ENCODE measurements around the gene PHAF1. TPM values are rescaled to one million over a fixed set of nuclear protein-coding genes. Genes with fewer than 3 reads are reported as not detected.

PHAF1 gene
- total RNA-seq, 4 donors from 2014 or later = 14.2 to 22.5 (median 19.3) TPM

DNA sequence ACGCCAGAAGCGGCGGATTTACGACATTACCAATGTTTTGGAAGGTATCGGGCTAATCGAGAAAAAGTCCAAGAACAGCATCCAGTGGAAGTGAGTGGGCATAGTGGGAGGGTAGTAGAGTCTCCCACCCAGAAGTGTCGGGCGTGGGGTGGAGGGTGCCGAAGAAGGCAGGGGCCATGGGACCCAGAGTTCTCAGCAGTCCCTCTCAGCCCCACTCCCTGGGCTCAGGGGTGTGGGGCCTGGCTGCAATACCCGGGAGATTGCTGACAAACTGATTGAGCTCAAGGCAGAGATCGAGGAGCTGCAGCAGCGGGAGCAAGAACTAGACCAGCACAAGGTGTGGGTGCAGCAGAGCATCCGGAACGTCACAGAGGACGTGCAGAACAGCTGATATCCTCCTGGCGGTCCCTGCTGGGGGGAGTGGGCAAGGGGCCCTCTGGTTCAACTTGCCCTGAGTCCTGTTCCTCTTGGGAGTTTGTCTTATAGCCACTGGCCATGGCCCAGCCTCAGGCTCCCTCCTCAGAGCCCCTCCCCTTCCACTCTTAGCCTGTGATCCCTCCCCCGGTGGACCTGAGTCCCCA lies 83.1 kb downstream of the PHAF1 start:
- H3K27me3 ChIP-seq = no peaks in the 10 kb centered on the region
- intact Hi-C loops (cut with DNase I) = no loop called here
- H3K27ac ChIP-seq = peak overlapping the region; percentile 80 to 89 (median 84)
- H3K36me3 ChIP-seq = peaks cover 31 to 49% (median 39%) of the 10 kb centered on the region in 3 donors
- DNase-seq = no peak
- TF ChIP-seq CTCF (IDR thresholded peaks at IDR 0.05) (no peak), POLR2A (IDR thresholded peaks at IDR 0.05) (no peak)
- H3K9me3 ChIP-seq = no peaks in the 10 kb centered on the region
- H3K4me1 ChIP-seq = peaks cover 17 to 58% (median 24%) of the 10 kb centered on the region in 3 donors
- peak overlapping the region; percentile 88 to 98 (median 92) for H3K4me3 ChIP-seq
- 14 to 21% methylated on average over 14 of the region's 17 CpGs for WGBS, 2 donors

- Histone ChIP-seq H3K27me3 (no peaks in the 10 kb centered on the region), H3K9me3 (no peaks in the 10 kb centered on the region), H3K4me1 (peaks cover 22 to 65% (median 30%) of the 10 kb centered on the region in 3 donors), H3K36me3 (peaks cover 36 to 54% (median 43%) of the 10 kb centered on the region in 3 donors), H3K27ac (peak overlapping the region in 2 of 4 donors; percentile 82 to 89), H3K4me3 (peak overlapping the region in 3 of 4 donors; percentile 88 to 98 (median 95))
- DNase-seq = no peak
- intact Hi-C loops (cut with DNase I) = no loop called here
- TF ChIP-seq POLR2A (IDR thresholded peaks at IDR 0.05) = no peak
- TF ChIP-seq CTCF (IDR thresholded peaks at IDR 0.05) = no peak
Measured at GRCh38 chr16:67193536-67193935, 83.8 kb downstream of the PHAF1 start.

GRCh38 chr16:67194260-67194659 lies 84.5 kb downstream of the PHAF1 start:
- intact Hi-C loops (cut with DNase I) = no loop called here
- Histone ChIP-seq H3K9me3 (no peaks in the 10 kb centered on the region), H3K4me3 (no peak overlapping the region), H3K4me1 (peaks cover 28 to 72% (median 37%) of the 10 kb centered on the region in 3 donors), H3K27me3 (no peaks in the 10 kb centered on the region), H3K27ac (no peak overlapping the region), H3K36me3 (peaks cover 36 to 54% (median 43%) of the 10 kb centered on the region in 3 donors)
- TF ChIP-seq POLR2A (IDR thresholded peaks at IDR 0.05) (no peak), CTCF (IDR thresholded peaks at IDR 0.05) (no peak)
- DNase-seq = no peak
- 82% methylated on average over 3 of the region's 6 CpGs; no CpG with 5 or more reads in 1 of the 2 donors for WGBS, 2 donors

- no peak for TF ChIP-seq POLR2A (IDR thresholded peaks at IDR 0.05)
- TF ChIP-seq CTCF (IDR thresholded peaks at IDR 0.05) = no peak
- no peak for DNase-seq
- no peaks in the 10 kb centered on the region for H3K9me3 ChIP-seq
- no peaks in the 10 kb centered on the region for H3K27me3 ChIP-seq
- H3K27ac ChIP-seq = no peak overlapping the region
- intact Hi-C loops (cut with DNase I) = no loop called here
- no peak overlapping the region for H3K4me3 ChIP-seq
- WGBS, 2 donors = 82% methylated on average over 2 of the region's 5 CpGs; no CpG with 5 or more reads in 1 of the 2 donors
- H3K36me3 ChIP-seq = peaks cover 36 to 61% (median 43%) of the 10 kb centered on the region in 3 donors
- peaks cover 28 to 85% (median 38%) of the 10 kb centered on the region in 3 donors for H3K4me1 ChIP-seq
Measured at GRCh38 chr16:67195676-67196075, 85.9 kb downstream of the PHAF1 start.

- no peak for DNase-seq
- H3K27ac ChIP-seq = no peak overlapping the region
- peaks cover 43 to 73% (median 48%) of the 10 kb centered on the region in 3 donors for H3K36me3 ChIP-seq
- H3K4me1 ChIP-seq = peaks cover 28 to 77% (median 33%) of the 10 kb centered on the region in 3 donors
- TF ChIP-seq POLR2A (IDR thresholded peaks at IDR 0.05) = no peak
- H3K9me3 ChIP-seq = no peaks in the 10 kb centered on the region
- intact Hi-C loops (cut with DNase I) = no loop called here
- H3K27me3 ChIP-seq = no peaks in the 10 kb centered on the region
- no peak overlapping the region for H3K4me3 ChIP-seq
- no CpG with 5 or more reads among the region's 1 CpG for WGBS, 2 donors
Measured at GRCh38 chr16:67196881-67197280, 87.1 kb downstream of the PHAF1 start.

Data from esophagus squamous epithelium (tissue), 5 donors.